Calu3 (cell line): ENCODE data around the gene NCKAP5L. TPM values are rescaled to one million over a fixed set of nuclear protein-coding genes. Genes with fewer than 3 reads are reported as not detected.
A peak's percentile ranks its signal among the peaks of the same experiment; 100 is the strongest.

Experiments
- BruUV-seq: library from RNA; stranded (reverse); fragments of 400-500 nt; replicated peaks from 2 replicates; lab custom pipeline; 2021; lab: Mats Ljungman, UMichigan
- CTCF ChIA-PET: fragments of 300-600 bp; sonication (Branson Sonifier 250); formaldehyde crosslinking; loops from one replicate; lab custom pipeline; 2022; ENCODE audit warnings: antibody characterized with exemption; lab: Charles Lee
- DNase-seq: peaks from one replicate; pipeline ENCODE4 v3.0.0; 2022
- H3K27ac Mint-ChIP-seq: one replicate; pipeline ENCODE4 v1.8.0; 2022; ENCODE audit warnings: mixed read lengths; ENCODE audit not compliant: unreplicated experiment
- H3K27me3 Mint-ChIP-seq: one replicate; pipeline ENCODE4 v1.8.0; 2022; ENCODE audit warnings: mixed read lengths; ENCODE audit not compliant: unreplicated experiment
- H3K36me3 Mint-ChIP-seq: one replicate; pipeline ENCODE4 v1.8.0; 2022; ENCODE audit warnings: mild to moderate bottlenecking, moderate library complexity, mixed read lengths; ENCODE audit not compliant: insufficient read depth, unreplicated experiment
- H3K4me1 Mint-ChIP-seq: one replicate; pipeline ENCODE4 v1.8.0; 2022; ENCODE audit warnings: mild to moderate bottlenecking, low read depth, mixed read lengths; ENCODE audit not compliant: unreplicated experiment
- H3K4me3 Mint-ChIP-seq: one replicate; pipeline ENCODE4 v1.8.0; 2022; ENCODE audit warnings: mild to moderate bottlenecking, low read depth, moderate library complexity, mixed read lengths; ENCODE audit not compliant: unreplicated experiment
- H3K9me3 Mint-ChIP-seq: one replicate; pipeline ENCODE4 v1.8.0; 2022; ENCODE audit warnings: low read depth, mixed read lengths; ENCODE audit not compliant: unreplicated experiment
- intact Hi-C: fragments of 100-400 bp; cut with micrococcal nuclease; formaldehyde crosslinking; loops from one replicate; pipeline ENCODE4 v1.10.0; 2022; ENCODE audit not compliant: unreplicated experiment
- total RNA-seq: library from RNA; stranded (reverse); gene quantifications from 2 replicates; pipeline ENCODE4 v1.2.3, GENCODE V29; 2022
- TF ChIP-seq, protein P1 (sequence below): fragments of 200-600 bp; IDR thresholded peaks from one replicate; pipeline ENCODE4 v1.8.0; 2022; ENCODE audit warnings: antibody characterized with exemption; ENCODE audit not compliant: unreplicated experiment

The NCKAP5L gene
- total RNA-seq, 1 experiment from 2014 or later = 10.0 TPM

GRCh38 chr12:49868449-49868848 is 40.2 kb upstream of the NCKAP5L start:
- H3K27ac Mint-ChIP-seq = no peak overlapping the region
- H3K4me3 Mint-ChIP-seq = no peak overlapping the region
- CTCF ChIA-PET = interaction anchor here (1.2 to 5.0 kb wide), 3 partner anchors 77 to 202 kb away, joined by 4 to 18 read pairs (median 9); no protein-coding TSS in a partner anchor
- peaks cover 21% of the 10 kb centered on the region for H3K27me3 Mint-ChIP-seq
- no peak for DNase-seq
- no peaks in the 10 kb centered on the region for H3K9me3 Mint-ChIP-seq
- H3K4me1 Mint-ChIP-seq = peaks cover 10% of the 10 kb centered on the region
- TF ChIP-seq, protein P1, sequence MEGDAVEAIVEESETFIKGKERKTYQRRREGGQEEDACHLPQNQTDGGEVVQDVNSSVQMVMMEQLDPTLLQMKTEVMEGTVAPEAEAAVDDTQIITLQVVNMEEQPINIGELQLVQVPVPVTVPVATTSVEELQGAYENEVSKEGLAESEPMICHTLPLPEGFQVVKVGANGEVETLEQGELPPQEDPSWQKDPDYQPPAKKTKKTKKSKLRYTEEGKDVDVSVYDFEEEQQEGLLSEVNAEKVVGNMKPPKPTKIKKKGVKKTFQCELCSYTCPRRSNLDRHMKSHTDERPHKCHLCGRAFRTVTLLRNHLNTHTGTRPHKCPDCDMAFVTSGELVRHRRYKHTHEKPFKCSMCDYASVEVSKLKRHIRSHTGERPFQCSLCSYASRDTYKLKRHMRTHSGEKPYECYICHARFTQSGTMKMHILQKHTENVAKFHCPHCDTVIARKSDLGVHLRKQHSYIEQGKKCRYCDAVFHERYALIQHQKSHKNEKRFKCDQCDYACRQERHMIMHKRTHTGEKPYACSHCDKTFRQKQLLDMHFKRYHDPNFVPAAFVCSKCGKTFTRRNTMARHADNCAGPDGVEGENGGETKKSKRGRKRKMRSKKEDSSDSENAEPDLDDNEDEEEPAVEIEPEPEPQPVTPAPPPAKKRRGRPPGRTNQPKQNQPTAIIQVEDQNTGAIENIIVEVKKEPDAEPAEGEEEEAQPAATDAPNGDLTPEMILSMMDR = no peak
- no peaks in the 10 kb centered on the region for H3K36me3 Mint-ChIP-seq
- BruUV-seq = no TSS peak
- intact Hi-C loops = loop anchor here (5.0 to 10.0 kb wide), 2 partner anchors 186 to 204 kb away; partner anchors contain the start of gene ASIC1

DNA sequence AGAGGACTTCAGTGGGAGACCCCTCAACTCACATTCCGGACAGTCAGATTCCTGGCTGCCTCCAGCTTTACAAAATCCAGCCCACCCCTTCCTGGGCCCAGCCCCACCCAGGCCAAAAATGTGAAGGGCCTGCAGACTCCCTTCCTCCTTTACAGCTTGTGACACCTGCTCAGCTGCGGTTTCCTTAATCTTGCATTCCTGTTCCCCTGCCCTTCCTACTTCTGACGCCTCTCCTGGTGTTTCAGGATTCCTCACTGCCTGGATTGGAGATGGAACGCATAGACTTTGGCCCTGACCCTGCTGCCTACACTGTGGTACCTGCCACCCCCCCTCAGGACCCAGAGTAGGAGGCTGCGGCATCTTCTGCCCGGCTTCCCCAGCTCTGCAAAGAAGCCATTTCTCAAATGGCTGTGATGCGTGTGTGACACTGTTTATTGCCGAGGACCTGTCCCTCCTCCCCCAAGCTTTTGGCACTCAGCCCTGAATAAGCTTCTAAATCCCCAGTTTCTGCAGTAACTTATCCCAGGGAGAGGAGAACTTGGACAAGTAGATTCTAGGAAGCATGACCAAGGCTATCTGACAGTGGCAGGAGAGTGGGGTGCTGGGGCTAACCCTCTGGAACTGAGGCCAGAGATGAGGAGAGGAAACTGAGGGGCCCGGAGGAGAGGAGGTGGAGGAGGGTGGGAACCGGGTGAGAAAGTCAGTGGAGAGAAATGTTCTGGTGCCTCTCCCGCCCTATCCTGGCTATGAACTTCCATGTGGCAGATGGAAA is 39.5 kb upstream of the NCKAP5L start:
- DNase-seq = peak; percentile 30
- H3K36me3 Mint-ChIP-seq = no peaks in the 10 kb centered on the region

DNA sequence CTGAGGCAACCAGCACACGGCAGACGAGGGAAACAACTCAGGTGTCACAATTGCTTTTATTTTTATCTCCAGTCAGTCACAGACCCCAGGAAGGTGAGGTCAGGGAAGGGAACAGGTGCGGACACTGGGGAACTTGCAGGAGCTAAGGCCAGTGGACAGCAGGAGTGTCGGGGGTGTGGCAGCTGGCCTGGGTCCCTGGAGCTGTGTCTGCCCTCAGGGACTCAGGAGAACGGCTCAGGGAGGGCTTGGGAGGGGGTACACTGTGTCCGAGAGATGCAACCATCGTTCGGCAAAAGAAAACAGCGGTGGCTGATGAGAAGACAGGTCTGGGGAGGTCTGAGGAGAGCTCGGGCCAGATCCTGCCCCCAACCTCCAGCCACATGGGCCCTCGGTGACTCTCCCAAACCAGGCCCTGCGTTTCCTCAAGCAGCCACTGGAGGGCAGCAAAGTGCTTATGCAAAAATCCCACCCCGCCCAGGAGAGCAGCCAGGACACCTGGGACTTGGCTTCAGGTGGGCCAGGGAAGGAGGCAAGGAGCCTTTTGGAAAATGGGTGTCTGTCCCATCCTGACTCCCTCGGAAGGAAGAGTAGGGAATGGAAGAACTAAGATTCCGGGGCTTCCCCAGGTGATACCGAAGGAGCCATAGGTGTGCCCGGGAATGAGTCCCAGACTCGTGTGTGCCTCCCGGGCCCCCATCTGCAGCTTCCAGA is 38.8 kb upstream of the NCKAP5L start:
- Mint-ChIP-seq H3K9me3 (no peaks in the 10 kb centered on the region), H3K36me3 (no peaks in the 10 kb centered on the region), H3K27me3 (peaks cover 21% of the 10 kb centered on the region), H3K4me1 (peaks cover 10% of the 10 kb centered on the region), H3K4me3 (no peak overlapping the region), H3K27ac (no peak overlapping the region)
- CTCF ChIA-PET = interaction anchor here (0.6 to 5.0 kb wide), 12 partner anchors 23 to 203 kb away, joined by 3 to 18 read pairs (median 4); partner anchors contain the start of gene NCKAP5L
- TF ChIP-seq, protein P1 = peak; percentile 73
- BruUV-seq = no TSS peak
- intact Hi-C loops = loop anchor here (2.0 to 10.0 kb wide), 3 partner anchors 78 to 205 kb away; partner anchors contain the start of gene ASIC1
- peak; percentile 77 for DNase-seq

More for the DNA sequence above, 39.5 kb upstream of the NCKAP5L start:
- no peaks in the 10 kb centered on the region for H3K9me3 Mint-ChIP-seq
- BruUV-seq = no TSS peak
- H3K4me3 Mint-ChIP-seq = no peak overlapping the region
- no peak overlapping the region for H3K27ac Mint-ChIP-seq
- peaks cover 10% of the 10 kb centered on the region for H3K4me1 Mint-ChIP-seq
- CTCF ChIA-PET = interaction anchor here (1.0 to 5.0 kb wide), 11 partner anchors 22 to 203 kb away, joined by 3 to 18 read pairs (median 4); partner anchors contain the start of gene NCKAP5L
- intact Hi-C loops = loop anchor here (2.0 to 10.0 kb wide), 3 partner anchors 77 to 205 kb away; partner anchors contain the start of gene ASIC1
- peaks cover 21% of the 10 kb centered on the region for H3K27me3 Mint-ChIP-seq
- TF ChIP-seq, protein P1 = no peak

- no peaks in the 10 kb centered on the region for H3K36me3 Mint-ChIP-seq
- peaks cover 21% of the 10 kb centered on the region for H3K27me3 Mint-ChIP-seq
- CTCF ChIA-PET = interaction anchor here (2.1 kb wide), 1 partner anchor 205 kb away, joined by 9 read pairs; no protein-coding TSS in a partner anchor
- BruUV-seq = no TSS peak
- H3K4me1 Mint-ChIP-seq = peaks cover 10% of the 10 kb centered on the region
- no peak overlapping the region for H3K27ac Mint-ChIP-seq
- H3K4me3 Mint-ChIP-seq = no peak overlapping the region
- intact Hi-C loops = loop anchor here (2.0 to 10.0 kb wide), 3 partner anchors 79 to 207 kb away; partner anchors contain the start of gene ASIC1
- no peaks in the 10 kb centered on the region for H3K9me3 Mint-ChIP-seq
- no peak for DNase-seq
- TF ChIP-seq, protein P1 = no peak
Measured at GRCh38 chr12:49865782-49866135, 37.5 kb upstream of the NCKAP5L start.
